ENCODE data around the gene ZNF367. TPM values are rescaled to one million over a fixed set of nuclear protein-coding genes. Genes with fewer than 3 reads are reported as not detected.

Gene ZNF367
- total RNA-seq, result 1 to 10 TPM in 3 of 4 donors, under 1 TPM in 1; 0.15 to 5.1 (median 1.7) TPM

DNA sequence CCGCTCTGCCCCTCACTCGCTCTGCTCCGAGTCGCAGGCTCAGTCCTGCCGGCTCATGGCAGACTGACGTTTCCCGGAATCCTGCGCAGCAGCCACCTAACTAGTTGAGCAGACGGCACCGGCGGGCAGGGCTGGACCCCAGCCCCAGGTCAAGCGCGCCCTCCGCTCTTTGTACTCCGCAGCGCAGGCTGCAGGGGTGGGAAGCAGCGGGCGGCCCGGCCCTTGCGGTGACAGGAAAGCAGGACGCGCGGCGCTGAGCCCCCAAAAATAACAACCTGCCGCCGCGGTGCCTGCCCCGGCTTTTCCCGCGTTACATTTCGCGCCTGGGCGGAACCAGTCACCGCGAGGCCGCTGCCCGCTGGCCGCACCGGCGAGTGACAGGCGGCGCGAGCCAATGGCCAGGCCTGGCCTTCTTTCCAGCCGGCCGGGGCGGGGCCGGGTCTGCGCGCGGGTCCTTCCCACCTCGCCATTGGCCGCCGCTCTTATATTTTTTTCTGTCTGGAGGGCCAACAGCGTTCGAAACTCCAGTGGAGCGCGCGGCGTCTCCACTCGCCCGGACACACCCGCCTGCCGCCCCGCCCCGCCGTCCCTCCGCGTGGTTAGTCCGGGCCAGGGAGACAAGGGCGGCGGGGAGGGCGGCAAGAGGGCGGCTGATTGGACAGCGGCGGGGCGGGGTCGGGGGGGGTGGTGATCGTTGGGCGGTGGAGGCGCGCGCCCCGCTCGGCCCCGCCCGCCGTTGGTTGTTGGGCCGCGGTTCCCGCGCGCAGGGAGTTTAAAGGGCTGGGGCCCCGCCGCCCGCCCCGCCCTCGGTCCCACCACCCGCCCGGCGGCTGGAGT is at the start of gene ZNF367:
ZNF367 (minus strand) TSS at position 288 of the 837 bp plus-strand sequence. CDS start 338 bp downstream, outside the sequence.
- H3K9me3 ChIP-seq, result no peaks in the 10 kb centered on the region
- H3K27ac ChIP-seq, result peak within 1 kb of the TSS; percentile 99
- DNase-seq (peak; percentile 96 to 98), ATAC-seq (peak; percentile 77 to 82)
- H3K36me3 ChIP-seq, result no peaks in the 10 kb centered on the region
- H3K4me1 ChIP-seq, result peaks cover 21 to 26% of the 10 kb centered on the region in 2 donors
- TF ChIP-seq, protein P1, sequence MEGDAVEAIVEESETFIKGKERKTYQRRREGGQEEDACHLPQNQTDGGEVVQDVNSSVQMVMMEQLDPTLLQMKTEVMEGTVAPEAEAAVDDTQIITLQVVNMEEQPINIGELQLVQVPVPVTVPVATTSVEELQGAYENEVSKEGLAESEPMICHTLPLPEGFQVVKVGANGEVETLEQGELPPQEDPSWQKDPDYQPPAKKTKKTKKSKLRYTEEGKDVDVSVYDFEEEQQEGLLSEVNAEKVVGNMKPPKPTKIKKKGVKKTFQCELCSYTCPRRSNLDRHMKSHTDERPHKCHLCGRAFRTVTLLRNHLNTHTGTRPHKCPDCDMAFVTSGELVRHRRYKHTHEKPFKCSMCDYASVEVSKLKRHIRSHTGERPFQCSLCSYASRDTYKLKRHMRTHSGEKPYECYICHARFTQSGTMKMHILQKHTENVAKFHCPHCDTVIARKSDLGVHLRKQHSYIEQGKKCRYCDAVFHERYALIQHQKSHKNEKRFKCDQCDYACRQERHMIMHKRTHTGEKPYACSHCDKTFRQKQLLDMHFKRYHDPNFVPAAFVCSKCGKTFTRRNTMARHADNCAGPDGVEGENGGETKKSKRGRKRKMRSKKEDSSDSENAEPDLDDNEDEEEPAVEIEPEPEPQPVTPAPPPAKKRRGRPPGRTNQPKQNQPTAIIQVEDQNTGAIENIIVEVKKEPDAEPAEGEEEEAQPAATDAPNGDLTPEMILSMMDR (IDR thresholded peaks at IDR 0.05 in 4 of 5, conservative IDR thresholded peaks at IDR 0.05 in 1 of 5), result no peak
- TF ChIP-seq POLR2A (IDR thresholded peaks at IDR 0.05), result peak; percentile 8 to 53
- no peaks in the 10 kb centered on the region for H3K27me3 ChIP-seq
- intact Hi-C loops (cut with DNase I; ENCODE audit: low total_unique reads) (loop anchor here (1.0 to 10.0 kb wide), 7 partner anchors 32 to 1504 kb away; partner anchors contain the start of genes HABP4, NCBP1, PRXL2C and PTCH1), in situ Hi-C loops (cut with MboI; ENCODE audit: low sequenced_read_pairs in 4 of 4) (no loop called here)
- H3K4me3 ChIP-seq, result peak within 1 kb of the TSS; percentile 71 to 89 (median 84)

DNA sequence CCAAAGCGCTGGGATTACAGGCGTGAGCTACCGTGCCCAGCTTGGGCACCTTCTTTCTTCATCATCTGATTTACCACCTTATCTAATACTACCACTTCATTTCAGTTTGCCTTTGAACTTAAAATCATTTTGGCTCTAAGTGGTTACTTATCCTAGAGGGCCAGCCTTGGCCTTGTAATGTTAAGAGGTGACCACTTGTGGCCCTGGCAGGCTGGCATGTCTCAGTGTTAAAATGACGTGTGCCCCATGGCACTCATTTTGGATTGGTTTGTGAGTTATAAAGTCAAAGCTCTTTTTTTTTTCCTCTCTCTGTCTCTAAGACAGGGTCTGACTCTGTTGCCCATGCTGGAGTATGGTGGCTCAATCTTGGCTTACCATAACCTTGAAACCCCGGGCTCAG is 49.6 kb upstream of the ZNF367 start:
- Histone ChIP-seq H3K4me3 (no peak overlapping the region), H3K4me1 (peaks cover 0 to 5% of the 10 kb centered on the region in 2 donors), H3K9me3 (no peaks in the 10 kb centered on the region), H3K27me3 (no peaks in the 10 kb centered on the region), H3K36me3 (peaks cover 0 to 43% of the 10 kb centered on the region in 2 donors), H3K27ac (no peak overlapping the region)
- ATAC-seq (no peak), DNase-seq (no peak)
- TF ChIP-seq, protein P1 (IDR thresholded peaks at IDR 0.05 in 4 of 5, conservative IDR thresholded peaks at IDR 0.05 in 1 of 5), result no peak
- no peak for TF ChIP-seq POLR2A (IDR thresholded peaks at IDR 0.05)
- in situ Hi-C loops (cut with MboI; ENCODE audit: low sequenced_read_pairs in 4 of 4), result no loop called here
- intact Hi-C loops (cut with DNase I; ENCODE audit: low total_unique reads), result no loop called here

DNA sequence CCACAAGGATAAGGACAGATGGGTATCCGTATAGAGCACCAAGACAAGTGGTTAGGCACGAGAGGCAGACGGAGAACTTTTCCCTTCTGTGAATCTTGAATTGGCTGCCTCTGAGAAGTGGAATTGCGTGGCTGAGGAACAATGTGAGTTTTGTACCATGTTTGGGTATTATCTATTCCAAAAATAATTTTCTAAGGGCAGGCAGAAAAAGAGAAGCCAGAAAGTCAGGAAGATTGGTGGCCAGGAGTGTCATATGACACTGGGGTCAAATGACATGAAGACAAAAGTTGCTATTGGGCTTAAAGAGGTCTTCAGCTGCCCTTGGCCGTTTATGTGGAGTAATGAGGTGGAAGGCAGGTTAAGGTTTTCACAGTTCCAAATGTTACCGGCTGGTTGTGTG is 46.3 kb upstream of the ZNF367 start:
- DNase-seq (no peak), ATAC-seq (no peak)
- Histone ChIP-seq H3K36me3 (peaks cover 0 to 16% of the 10 kb centered on the region in 2 donors), H3K27ac (no peak overlapping the region), H3K27me3 (no peaks in the 10 kb centered on the region), H3K9me3 (no peaks in the 10 kb centered on the region), H3K4me1 (peaks cover 0 to 5% of the 10 kb centered on the region in 2 donors), H3K4me3 (no peak overlapping the region)
- no peak for TF ChIP-seq POLR2A (IDR thresholded peaks at IDR 0.05)
- TF ChIP-seq, protein P1 (IDR thresholded peaks at IDR 0.05 in 4 of 5, conservative IDR thresholded peaks at IDR 0.05 in 1 of 5), result no peak
- intact Hi-C loops (cut with DNase I; ENCODE audit: low total_unique reads), result no loop called here
- in situ Hi-C loops (cut with MboI; ENCODE audit: low sequenced_read_pairs in 4 of 4), result no loop called here

DNA sequence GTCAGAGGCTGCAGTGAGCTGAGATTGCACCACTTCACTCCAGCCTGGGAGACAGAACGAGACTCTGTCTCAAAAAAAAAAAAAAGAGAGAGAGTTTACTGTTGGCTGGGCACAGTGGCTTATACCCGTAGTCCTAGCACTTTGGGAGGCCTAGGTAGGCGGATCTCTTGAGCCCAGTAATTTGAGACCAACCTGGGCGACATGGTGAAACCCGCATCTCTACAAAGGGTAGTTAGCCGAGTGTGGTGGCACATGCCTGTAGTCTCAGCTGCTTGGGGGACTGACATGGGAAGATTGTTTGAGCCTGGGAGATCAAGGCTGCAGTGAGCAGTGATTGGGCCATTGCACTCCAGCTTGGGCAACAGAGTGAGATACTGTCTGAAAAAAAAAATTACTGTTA is 44.4 kb upstream of the ZNF367 start:
- no peak for ATAC-seq
- Histone ChIP-seq H3K27ac (no peak overlapping the region), H3K36me3 (peaks cover 0 to 13% of the 10 kb centered on the region in 2 donors), H3K4me3 (no peak overlapping the region), H3K27me3 (no peaks in the 10 kb centered on the region), H3K4me1 (peaks cover 0 to 5% of the 10 kb centered on the region in 2 donors), H3K9me3 (no peaks in the 10 kb centered on the region)
- intact Hi-C loops (cut with DNase I; ENCODE audit: low total_unique reads), result no loop called here
- TF ChIP-seq, protein P1 (IDR thresholded peaks at IDR 0.05 in 4 of 5, conservative IDR thresholded peaks at IDR 0.05 in 1 of 5), result no peak
- no peak for TF ChIP-seq POLR2A (IDR thresholded peaks at IDR 0.05)
- DNase-seq, result no peak
- in situ Hi-C loops (cut with MboI; ENCODE audit: low sequenced_read_pairs in 4 of 4), result no loop called here

All from gastrocnemius medialis (tissue), 4 donors.